ENCODE measurements around the gene PIK3C2G. TPM values are rescaled to one million over a fixed set of nuclear protein-coding genes. Genes with fewer than 3 reads are reported as not detected.

Gene PIK3C2G, protein sequence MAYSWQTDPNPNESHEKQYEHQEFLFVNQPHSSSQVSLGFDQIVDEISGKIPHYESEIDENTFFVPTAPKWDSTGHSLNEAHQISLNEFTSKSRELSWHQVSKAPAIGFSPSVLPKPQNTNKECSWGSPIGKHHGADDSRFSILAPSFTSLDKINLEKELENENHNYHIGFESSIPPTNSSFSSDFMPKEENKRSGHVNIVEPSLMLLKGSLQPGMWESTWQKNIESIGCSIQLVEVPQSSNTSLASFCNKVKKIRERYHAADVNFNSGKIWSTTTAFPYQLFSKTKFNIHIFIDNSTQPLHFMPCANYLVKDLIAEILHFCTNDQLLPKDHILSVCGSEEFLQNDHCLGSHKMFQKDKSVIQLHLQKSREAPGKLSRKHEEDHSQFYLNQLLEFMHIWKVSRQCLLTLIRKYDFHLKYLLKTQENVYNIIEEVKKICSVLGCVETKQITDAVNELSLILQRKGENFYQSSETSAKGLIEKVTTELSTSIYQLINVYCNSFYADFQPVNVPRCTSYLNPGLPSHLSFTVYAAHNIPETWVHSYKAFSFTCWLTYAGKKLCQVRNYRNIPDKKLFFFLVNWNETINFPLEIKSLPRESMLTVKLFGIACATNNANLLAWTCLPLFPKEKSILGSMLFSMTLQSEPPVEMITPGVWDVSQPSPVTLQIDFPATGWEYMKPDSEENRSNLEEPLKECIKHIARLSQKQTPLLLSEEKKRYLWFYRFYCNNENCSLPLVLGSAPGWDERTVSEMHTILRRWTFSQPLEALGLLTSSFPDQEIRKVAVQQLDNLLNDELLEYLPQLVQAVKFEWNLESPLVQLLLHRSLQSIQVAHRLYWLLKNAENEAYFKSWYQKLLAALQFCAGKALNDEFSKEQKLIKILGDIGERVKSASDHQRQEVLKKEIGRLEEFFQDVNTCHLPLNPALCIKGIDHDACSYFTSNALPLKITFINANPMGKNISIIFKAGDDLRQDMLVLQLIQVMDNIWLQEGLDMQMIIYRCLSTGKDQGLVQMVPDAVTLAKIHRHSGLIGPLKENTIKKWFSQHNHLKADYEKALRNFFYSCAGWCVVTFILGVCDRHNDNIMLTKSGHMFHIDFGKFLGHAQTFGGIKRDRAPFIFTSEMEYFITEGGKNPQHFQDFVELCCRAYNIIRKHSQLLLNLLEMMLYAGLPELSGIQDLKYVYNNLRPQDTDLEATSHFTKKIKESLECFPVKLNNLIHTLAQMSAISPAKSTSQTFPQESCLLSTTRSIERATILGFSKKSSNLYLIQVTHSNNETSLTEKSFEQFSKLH (N-terminal part only)
- total RNA-seq (ENCODE audit: low replicate concordance), result 4.6 and 8.4 TPM in 2 replicates
- long read RNA-seq, partial matches to known transcripts, result 5 of 15 reads
- long read RNA-seq, other reads (novel, unspliced or antisense), result 10 of 15 reads

DNA sequence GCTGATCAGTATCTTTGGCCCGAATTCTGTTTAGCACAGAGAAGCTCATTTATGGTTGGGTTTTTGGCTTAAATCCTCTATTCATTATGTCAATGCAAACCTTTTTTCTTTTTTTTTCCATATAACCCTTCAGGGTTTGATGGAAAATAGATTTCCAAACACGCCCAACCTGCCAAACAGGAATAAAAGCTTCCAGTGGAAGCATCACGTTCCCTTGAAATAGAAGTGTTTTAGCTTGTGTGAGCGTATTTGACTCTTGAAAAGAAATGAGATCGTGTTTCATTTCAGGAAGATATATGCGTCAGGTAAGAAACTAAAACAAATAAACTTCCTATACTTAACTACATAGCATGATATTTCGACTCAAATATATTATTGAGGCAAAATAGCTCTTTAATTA, at the start of gene PIK3C2G:
Gene PIK3C2G (plus strand): TSS at position 246 of the 400 bp plus-strand sequence. CDS start 20,564 bp downstream, outside the sequence.
- no peaks in the 10 kb centered on the region for H3K9me3 Mint-ChIP-seq
- H3K27me3 Mint-ChIP-seq, result peaks cover 6% of the 10 kb centered on the region
- TF ChIP-seq, protein P1, sequence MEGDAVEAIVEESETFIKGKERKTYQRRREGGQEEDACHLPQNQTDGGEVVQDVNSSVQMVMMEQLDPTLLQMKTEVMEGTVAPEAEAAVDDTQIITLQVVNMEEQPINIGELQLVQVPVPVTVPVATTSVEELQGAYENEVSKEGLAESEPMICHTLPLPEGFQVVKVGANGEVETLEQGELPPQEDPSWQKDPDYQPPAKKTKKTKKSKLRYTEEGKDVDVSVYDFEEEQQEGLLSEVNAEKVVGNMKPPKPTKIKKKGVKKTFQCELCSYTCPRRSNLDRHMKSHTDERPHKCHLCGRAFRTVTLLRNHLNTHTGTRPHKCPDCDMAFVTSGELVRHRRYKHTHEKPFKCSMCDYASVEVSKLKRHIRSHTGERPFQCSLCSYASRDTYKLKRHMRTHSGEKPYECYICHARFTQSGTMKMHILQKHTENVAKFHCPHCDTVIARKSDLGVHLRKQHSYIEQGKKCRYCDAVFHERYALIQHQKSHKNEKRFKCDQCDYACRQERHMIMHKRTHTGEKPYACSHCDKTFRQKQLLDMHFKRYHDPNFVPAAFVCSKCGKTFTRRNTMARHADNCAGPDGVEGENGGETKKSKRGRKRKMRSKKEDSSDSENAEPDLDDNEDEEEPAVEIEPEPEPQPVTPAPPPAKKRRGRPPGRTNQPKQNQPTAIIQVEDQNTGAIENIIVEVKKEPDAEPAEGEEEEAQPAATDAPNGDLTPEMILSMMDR (conservative IDR thresholded peaks at IDR 0.05), result no peak
- H3K27ac Mint-ChIP-seq, result peak within 1 kb of the TSS; percentile 95
- DNase-seq (ENCODE audit: extremely low spot score, unreplicated experiment), result no peak
- H3K4me1 Mint-ChIP-seq (ENCODE audit: unreplicated experiment), result no peaks in the 10 kb centered on the region
- H3K4me3 Mint-ChIP-seq, result peak within 1 kb of the TSS; percentile 88
- peaks cover 5% of the 10 kb centered on the region for H3K36me3 Mint-ChIP-seq

DNA sequence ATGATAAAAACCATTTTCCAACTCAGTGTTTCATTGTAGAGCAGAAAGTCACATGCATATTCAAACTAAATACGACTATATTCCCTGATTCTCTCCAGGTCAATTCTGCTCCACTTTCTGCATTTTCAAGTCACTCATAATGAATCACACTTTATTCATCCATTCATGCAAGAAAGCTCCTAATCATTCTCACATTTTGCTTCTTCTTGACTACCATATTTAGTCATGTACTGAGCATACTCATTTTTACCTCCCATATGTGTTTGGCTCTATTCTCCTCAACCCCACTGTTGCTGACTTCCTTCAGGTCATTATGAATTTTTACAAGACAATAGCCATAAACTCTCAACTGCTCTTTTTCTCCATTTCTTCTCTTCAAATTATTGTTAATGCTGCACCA, 43.4 kb upstream of the PIK3C2G start:
- DNase-seq (ENCODE audit: extremely low spot score, unreplicated experiment), result no peak
- Mint-ChIP-seq H3K9me3 (no peaks in the 10 kb centered on the region), H3K27me3 (no peaks in the 10 kb centered on the region), H3K36me3 (no peaks in the 10 kb centered on the region), H3K27ac (no peak overlapping the region), H3K4me3 (no peak overlapping the region), H3K4me1 (ENCODE audit: unreplicated experiment) (no peaks in the 10 kb centered on the region)
- TF ChIP-seq, protein P1 (conservative IDR thresholded peaks at IDR 0.05), result no peak

DNA sequence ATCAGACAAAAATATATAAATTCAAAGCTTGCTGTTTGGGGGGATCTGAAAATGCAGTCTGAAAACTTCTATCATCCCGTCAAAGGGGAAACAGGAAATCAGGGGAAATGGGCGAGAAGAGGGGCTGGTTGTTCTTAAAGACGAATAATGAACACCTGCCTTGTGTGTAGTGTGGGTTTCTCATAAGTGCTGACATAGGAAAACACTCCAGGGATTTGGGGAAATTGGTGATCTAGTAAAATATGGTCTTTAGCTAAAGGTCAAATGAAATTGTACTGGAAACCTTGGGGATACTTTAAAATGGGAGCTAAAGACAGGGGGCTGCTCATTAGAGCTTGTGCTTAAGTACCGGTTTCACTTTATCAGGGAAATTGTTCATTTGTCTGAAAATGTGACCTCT, 39.6 kb upstream of the PIK3C2G start:
- Mint-ChIP-seq H3K4me1 (ENCODE audit: unreplicated experiment) (no peaks in the 10 kb centered on the region), H3K36me3 (no peaks in the 10 kb centered on the region), H3K27me3 (no peaks in the 10 kb centered on the region), H3K9me3 (no peaks in the 10 kb centered on the region), H3K4me3 (no peak overlapping the region), H3K27ac (no peak overlapping the region)
- TF ChIP-seq, protein P1 (conservative IDR thresholded peaks at IDR 0.05), result no peak
- no peak for DNase-seq (ENCODE audit: extremely low spot score, unreplicated experiment)

DNA sequence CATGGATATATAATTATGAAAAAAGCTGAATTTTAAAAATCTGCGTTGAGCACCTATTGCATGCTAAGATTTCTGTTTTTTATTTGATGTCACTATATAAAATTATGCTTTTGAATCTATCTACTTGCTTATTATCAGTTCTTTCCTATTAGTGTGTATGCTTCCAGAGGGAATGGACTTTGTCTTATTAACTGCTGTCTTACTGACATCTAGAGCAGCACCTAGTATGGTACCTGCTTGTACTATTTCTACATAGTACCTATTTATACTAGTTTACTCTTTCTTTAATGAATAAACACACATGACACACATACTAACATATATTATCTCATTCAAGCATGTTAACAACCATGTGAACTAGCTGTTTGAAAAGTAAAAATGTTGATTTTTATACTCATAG, 38.6 kb upstream of the PIK3C2G start:
- TF ChIP-seq, protein P1 (conservative IDR thresholded peaks at IDR 0.05), result no peak

DNA sequence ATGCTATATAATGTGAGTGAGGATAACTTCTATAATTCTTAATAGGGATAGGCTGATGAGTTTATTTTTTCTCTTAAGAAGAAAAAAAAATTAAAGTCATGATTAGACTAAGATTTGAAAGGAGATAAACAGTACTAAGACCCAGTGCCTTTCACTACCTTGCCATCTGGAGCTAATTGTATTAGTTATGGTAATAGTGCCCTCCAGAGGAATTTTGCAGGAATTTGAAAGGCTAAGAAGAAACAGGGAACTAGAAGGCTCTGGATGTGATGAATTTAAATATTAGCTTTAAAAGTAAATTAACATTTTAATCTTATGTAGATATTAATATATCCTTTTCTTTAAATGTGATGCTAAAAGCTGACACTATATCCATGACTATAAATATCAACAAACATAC, 36.6 kb upstream of the PIK3C2G start:
- TF ChIP-seq, protein P1 (conservative IDR thresholded peaks at IDR 0.05), result peak; percentile 73
- Mint-ChIP-seq H3K4me1 (ENCODE audit: unreplicated experiment) (no peaks in the 10 kb centered on the region), H3K4me3 (no peak overlapping the region), H3K27me3 (no peaks in the 10 kb centered on the region), H3K27ac (no peak overlapping the region), H3K9me3 (no peaks in the 10 kb centered on the region), H3K36me3 (no peaks in the 10 kb centered on the region)
- DNase-seq (ENCODE audit: extremely low spot score, unreplicated experiment), result no peak

More for the DNA sequence above, 38.6 kb upstream of the PIK3C2G start:
- DNase-seq (ENCODE audit: extremely low spot score, unreplicated experiment), result no peak
- Mint-ChIP-seq H3K27ac (no peak overlapping the region), H3K4me3 (no peak overlapping the region), H3K4me1 (ENCODE audit: unreplicated experiment) (no peaks in the 10 kb centered on the region), H3K36me3 (no peaks in the 10 kb centered on the region), H3K9me3 (no peaks in the 10 kb centered on the region), H3K27me3 (no peaks in the 10 kb centered on the region)
